Measurements from ENCODE around the gene NXPH4.

Gene NXPH4

DNA sequence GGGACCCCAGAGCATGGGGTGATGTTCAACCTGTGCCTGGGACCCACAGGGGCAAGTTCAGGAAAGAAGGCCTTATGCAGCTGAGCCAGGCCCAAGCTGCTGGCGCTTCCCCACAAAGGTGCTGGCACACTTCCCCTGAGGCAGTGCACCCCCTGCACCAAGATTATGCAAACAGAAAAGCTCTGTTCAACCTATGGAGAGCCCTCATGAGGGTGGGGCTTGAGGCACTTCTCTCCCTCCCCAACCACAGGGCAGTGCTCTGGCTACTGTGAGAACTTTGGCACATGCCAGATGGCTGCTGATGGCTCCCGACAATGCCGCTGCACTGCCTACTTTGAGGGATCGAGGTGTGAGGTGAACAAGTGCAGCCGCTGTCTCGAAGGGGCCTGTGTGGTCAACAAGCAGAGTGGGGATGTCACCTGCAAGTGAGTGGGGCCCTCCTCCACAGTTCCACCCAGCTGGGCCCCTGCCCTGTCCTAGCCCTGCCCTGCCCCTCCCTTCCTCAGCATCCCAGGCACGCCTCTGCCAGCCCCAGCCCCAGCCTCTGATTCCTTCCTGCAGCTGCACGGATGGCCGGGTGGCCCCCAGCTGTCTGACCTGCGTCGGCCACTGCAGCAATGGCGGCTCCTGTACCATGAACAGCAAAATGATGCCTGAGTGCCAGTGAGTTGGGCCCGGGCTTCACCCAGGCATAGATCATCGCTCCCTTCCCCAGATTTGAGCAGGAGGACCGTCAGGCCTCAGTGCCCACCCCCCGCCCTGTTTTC lies 5.5 kb upstream of the NXPH4 start:
- TF ChIP-seq, protein P1, sequence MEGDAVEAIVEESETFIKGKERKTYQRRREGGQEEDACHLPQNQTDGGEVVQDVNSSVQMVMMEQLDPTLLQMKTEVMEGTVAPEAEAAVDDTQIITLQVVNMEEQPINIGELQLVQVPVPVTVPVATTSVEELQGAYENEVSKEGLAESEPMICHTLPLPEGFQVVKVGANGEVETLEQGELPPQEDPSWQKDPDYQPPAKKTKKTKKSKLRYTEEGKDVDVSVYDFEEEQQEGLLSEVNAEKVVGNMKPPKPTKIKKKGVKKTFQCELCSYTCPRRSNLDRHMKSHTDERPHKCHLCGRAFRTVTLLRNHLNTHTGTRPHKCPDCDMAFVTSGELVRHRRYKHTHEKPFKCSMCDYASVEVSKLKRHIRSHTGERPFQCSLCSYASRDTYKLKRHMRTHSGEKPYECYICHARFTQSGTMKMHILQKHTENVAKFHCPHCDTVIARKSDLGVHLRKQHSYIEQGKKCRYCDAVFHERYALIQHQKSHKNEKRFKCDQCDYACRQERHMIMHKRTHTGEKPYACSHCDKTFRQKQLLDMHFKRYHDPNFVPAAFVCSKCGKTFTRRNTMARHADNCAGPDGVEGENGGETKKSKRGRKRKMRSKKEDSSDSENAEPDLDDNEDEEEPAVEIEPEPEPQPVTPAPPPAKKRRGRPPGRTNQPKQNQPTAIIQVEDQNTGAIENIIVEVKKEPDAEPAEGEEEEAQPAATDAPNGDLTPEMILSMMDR (IDR thresholded peaks at IDR 0.05; ENCODE audit: low read depth, low read length), result no peak
- no peak for DNase-seq (ENCODE audit: low read depth in 2 of 2)
- H3K4me3 ChIP-seq (replicated peaks in 1 of 2; ENCODE audit: low read depth in 2 of 2, low read length in 2 of 2), result no peak overlapping the region

DNA sequence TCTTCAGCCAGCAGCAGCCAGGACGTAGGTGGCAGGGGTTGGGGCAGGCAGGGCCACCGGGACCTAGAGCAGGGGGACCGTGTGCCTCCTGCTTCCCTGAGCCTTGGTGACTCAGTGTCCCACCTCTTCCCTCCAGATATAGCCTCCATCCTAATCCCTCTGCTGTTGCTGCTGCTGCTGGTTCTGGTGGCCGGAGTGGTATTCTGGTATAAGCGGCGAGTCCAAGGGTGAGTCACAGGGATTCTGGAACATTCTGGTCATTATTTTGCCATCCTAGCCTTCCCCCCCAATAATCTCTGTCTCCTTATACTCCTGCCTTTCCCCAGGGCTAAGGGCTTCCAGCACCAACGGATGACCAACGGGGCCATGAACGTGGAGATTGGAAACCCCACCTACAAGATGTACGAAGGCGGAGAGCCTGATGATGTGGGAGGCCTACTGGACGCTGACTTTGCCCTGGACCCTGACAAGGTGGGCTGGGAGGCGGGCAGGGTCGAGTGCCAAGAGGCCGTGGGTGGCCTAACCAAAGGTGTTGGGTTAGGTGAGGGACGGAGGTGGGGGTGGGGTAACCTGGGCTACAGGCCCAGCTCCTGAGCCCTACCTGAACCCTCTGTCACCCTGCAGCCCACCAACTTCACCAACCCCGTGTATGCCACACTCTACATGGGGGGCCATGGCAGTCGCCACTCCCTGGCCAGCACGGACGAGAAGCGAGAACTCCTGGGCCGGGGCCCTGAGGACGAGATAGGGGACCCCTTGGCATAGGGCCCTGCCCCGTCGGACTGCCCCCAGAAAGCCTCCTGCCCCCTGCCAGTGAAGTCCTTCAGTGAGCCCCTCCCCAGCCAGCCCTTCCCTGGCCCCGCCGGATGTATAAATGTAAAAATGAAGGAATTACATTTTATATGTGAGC lies 4.5 kb upstream of the NXPH4 start:
- no peak for DNase-seq (ENCODE audit: low read depth in 2 of 2)
- H3K4me3 ChIP-seq (replicated peaks in 1 of 2; ENCODE audit: low read depth in 2 of 2, low read length in 2 of 2), result no peak overlapping the region
- TF ChIP-seq, protein P1 (IDR thresholded peaks at IDR 0.05; ENCODE audit: low read depth, low read length), result no peak

DNA sequence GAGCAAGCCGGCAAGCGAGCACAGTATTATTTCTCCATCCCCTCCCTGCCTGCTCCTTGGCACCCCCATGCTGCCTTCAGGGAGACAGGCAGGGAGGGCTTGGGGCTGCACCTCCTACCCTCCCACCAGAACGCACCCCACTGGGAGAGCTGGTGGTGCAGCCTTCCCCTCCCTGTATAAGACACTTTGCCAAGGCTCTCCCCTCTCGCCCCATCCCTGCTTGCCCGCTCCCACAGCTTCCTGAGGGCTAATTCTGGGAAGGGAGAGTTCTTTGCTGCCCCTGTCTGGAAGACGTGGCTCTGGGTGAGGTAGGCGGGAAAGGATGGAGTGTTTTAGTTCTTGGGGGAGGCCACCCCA lies 3.9 kb upstream of the NXPH4 start:
- DNase-seq (ENCODE audit: low read depth in 2 of 2), result no peak
- TF ChIP-seq, protein P1 (IDR thresholded peaks at IDR 0.05; ENCODE audit: low read depth, low read length), result no peak
- H3K4me3 ChIP-seq (replicated peaks in 1 of 2; ENCODE audit: low read depth in 2 of 2, low read length in 2 of 2), result no peak overlapping the region

DNA sequence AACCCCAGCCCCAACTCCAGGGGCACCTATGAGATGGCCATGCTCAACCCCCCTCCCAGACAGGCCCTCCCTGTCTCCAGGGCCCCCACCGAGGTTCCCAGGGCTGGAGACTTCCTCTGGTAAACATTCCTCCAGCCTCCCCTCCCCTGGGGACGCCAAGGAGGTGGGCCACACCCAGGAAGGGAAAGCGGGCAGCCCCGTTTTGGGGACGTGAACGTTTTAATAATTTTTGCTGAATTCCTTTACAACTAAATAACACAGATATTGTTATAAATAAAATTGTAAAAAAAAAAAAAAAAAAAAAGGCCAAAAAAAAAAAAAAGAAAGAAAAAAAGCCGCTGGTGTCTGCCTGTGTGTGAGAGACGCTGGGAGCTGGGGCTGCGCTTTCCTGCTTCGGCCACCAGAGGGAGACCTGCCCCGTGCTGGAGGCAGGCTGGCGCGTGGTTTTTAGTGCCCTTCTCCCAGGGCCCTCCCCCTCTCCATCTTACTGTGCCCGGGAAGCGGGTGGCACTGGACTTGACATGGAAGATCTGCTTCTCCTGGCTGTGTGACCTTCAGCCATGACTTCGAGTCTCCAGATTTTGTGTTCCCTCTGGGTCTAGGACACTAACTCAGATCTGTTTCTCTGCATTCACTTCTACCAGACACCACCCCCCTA lies 3.4 kb upstream of the NXPH4 start:
- no peak overlapping the region for H3K4me3 ChIP-seq (replicated peaks in 1 of 2; ENCODE audit: low read depth in 2 of 2, low read length in 2 of 2)
- DNase-seq (ENCODE audit: low read depth in 2 of 2), result peak; percentile 87 to 91
- TF ChIP-seq, protein P1 (IDR thresholded peaks at IDR 0.05; ENCODE audit: low read depth, low read length), result peak; percentile 92

DNA sequence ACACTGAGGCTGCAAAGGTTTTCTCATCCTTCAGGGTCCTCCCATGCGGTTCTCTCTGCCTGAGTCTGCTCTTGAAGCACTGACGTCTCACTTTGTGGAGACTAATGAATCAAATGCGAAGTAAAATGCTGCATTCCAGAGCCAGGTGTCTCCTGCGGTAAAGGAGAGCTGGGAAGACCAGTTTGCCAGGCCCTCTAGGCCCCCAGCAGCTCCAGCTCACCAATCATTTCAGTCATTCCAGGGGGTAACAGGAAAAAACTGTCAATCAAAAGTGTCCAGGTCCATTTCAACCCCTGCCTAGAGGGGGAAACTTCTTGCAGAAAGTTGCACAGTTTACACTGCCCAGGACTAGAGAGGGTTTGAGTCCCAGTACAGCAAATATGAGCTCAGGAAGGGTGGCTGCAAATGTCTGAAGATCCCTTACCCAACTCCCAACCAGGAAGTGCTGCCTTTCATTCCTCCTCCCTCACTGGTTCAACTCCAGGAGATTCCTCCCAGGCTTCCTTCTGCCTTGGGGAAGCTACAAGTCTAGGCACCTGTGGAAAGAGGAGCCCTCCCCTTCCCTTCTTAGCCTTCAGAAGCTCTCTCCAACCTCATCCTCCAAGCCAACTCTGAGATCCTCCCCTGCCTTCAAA lies 2.7 kb upstream of the NXPH4 start:
- TF ChIP-seq, protein P1 (IDR thresholded peaks at IDR 0.05; ENCODE audit: low read depth, low read length), result no peak
- no peak for DNase-seq (ENCODE audit: low read depth in 2 of 2)

DNA sequence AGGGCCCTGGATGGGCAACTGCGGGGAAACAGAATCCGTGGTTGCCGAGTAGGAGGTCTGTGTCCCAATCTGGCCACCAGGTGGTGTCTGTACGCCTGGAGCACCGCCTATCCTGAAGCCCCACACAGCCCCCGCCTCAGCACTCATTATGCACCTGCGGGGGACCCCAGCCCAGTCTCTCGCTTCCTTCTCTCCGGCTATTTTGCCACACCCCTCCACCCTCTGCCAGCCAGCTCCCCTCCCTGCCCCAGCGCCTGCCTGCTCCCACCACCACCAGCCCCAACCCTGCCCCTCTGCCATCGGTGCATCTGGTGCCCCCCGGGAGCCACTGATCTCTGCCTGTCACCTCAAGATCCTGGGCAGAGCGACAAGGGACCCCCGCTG lies 2.2 kb upstream of the NXPH4 start:
- DNase-seq (ENCODE audit: low read depth in 2 of 2), result peak; percentile 63 to 65
- no peak overlapping the region for H3K4me3 ChIP-seq (replicated peaks in 1 of 2; ENCODE audit: low read depth in 2 of 2, low read length in 2 of 2)
- TF ChIP-seq, protein P1 (IDR thresholded peaks at IDR 0.05; ENCODE audit: low read depth, low read length), result peak; percentile 75

More for the DNA sequence above, 2.7 kb upstream of the NXPH4 start:
- no peak overlapping the region for H3K4me3 ChIP-seq (replicated peaks in 1 of 2; ENCODE audit: low read depth in 2 of 2, low read length in 2 of 2)
